GM19193 (cell line): ENCODE results near the gene INSRR.

Experiments
- POLR2A ChIP-seq: IDR thresholded peaks from 4 replicates; pipeline ENCODE4 v1.6.1; 2011; ENCODE audit not compliant: insufficient read depth, insufficient read length; ENCODE audit errors: extremely low read depth

The INSRR gene

GRCh38 chr1:156848461-156849150 lies 10.3 kb downstream of the INSRR start:
- TF ChIP-seq POLR2A: no peak

GRCh38 chr1:156847591-156848460 lies 11.1 kb downstream of the INSRR start:
- TF ChIP-seq POLR2A: no peak

- no peak for TF ChIP-seq POLR2A
Measured at GRCh38 chr1:156846643-156847042, 12.3 kb downstream of the INSRR start.

- no peak for TF ChIP-seq POLR2A
Measured at GRCh38 chr1:156845953-156846545, 12.9 kb downstream of the INSRR start.

GRCh38 chr1:156845055-156845952 lies 13.6 kb downstream of the INSRR start:
- no peak for TF ChIP-seq POLR2A

- no peak for TF ChIP-seq POLR2A
Measured at GRCh38 chr1:156844638-156845037, 14.3 kb downstream of the INSRR start.

- TF ChIP-seq POLR2A: no peak
Measured at GRCh38 chr1:156844102-156844501, 14.8 kb downstream of the INSRR start.

- TF ChIP-seq POLR2A: no peak
Measured at GRCh38 chr1:156842618-156843300, 16.2 kb downstream of the INSRR start.

- no peak for TF ChIP-seq POLR2A
Measured at GRCh38 chr1:156841295-156841855, 17.5 kb downstream of the INSRR start.

- no peak for TF ChIP-seq POLR2A
Measured at GRCh38 chr1:156840898-156841279, 18.0 kb downstream of the INSRR start.

- TF ChIP-seq POLR2A: no peak
Measured at GRCh38 chr1:156840186-156840897, 18.6 kb downstream of the INSRR start.

- no peak for TF ChIP-seq POLR2A
Measured at GRCh38 chr1:156839426-156840109, 19.3 kb downstream of the INSRR start.

- TF ChIP-seq POLR2A: no peak
Measured at GRCh38 chr1:156838972-156839371, 19.9 kb downstream of the INSRR start.
